Lung microvascular endothelial cell (primary cell): Measurements from ENCODE around the gene PA2G4. TPM values are rescaled to one million over a fixed set of nuclear protein-coding genes. Genes with fewer than 3 reads are reported as not detected.

Experiments used
- total RNA-seq: library from RNA; depleted of rRNA; stranded (reverse); fragments of >200 nt; gene quantifications from 2 replicates; pipeline ENCODE4 v1.2.1, GENCODE V29; 2014

PA2G4 gene
- total RNA-seq, 1 donor from 2014 or later: 80.8 TPM

Other genes starting within 250 kb of the PA2G4 start
- gene PYM1, start 176.7 kb upstream of the PA2G4 start, total RNA-seq: 25.1 and 26.8 TPM in 2 replicates
- 9.5 and 12.9 TPM in 2 replicates for gene DGKA, start 173.4 kb upstream of the PA2G4 start, total RNA-seq
- gene PMEL, start 138.5 kb upstream of the PA2G4 start, total RNA-seq: 0.20 and 0.22 TPM in 2 replicates
- 18.1 and 20.8 TPM in 2 replicates for gene CDK2, start 137.7 kb upstream of the PA2G4 start, total RNA-seq
- gene RAB5B, start 130.5 kb upstream of the PA2G4 start, total RNA-seq: 25.3 and 32.5 TPM in 2 replicates
- 8.9 and 10.1 TPM in 2 replicates for gene SUOX, start 107.3 kb upstream of the PA2G4 start, total RNA-seq
- gene IKZF4, start 83.5 kb upstream of the PA2G4 start, total RNA-seq: 0.20 and 0.22 TPM in 2 replicates
- gene RPS26, start 62.6 kb upstream of the PA2G4 start, total RNA-seq: 99.2 and 124 TPM in 2 replicates
- under 0.01 and 0.22 TPM in 2 replicates for gene ERBB3, start 24.4 kb upstream of the PA2G4 start, total RNA-seq
- 2,546 and 2,559 TPM in 2 replicates for gene RPL41, start 12.1 kb downstream of the PA2G4 start, total RNA-seq
- gene ZC3H10, start 13.7 kb downstream of the PA2G4 start, total RNA-seq: 2.6 and 5.0 TPM in 2 replicates
- 270 and 326 TPM in 2 replicates for gene ESYT1, start 23.7 kb downstream of the PA2G4 start, total RNA-seq
- gene MYL6B, start 48.0 kb downstream of the PA2G4 start, total RNA-seq: 63.6 and 75.0 TPM in 2 replicates
- 2,671 and 3,118 TPM in 2 replicates for gene MYL6, start 53.8 kb downstream of the PA2G4 start, total RNA-seq
- gene SMARCC2, start 84.9 kb downstream of the PA2G4 start, total RNA-seq: 31.4 and 45.8 TPM in 2 replicates
- 42.5 and 73.0 TPM in 2 replicates for gene RNF41, start 117.4 kb downstream of the PA2G4 start, total RNA-seq
- gene NABP2, start 119.8 kb downstream of the PA2G4 start, total RNA-seq: 17.5 and 21.1 TPM in 2 replicates
- gene SLC39A5, start 125.5 kb downstream of the PA2G4 start, total RNA-seq: not detected in 2 replicates
- 8.3 and 10.7 TPM in 2 replicates for gene ANKRD52, start 153.8 kb downstream of the PA2G4 start, total RNA-seq
- 5.9 and 7.9 TPM in 2 replicates for gene COQ10A, start 162.4 kb downstream of the PA2G4 start, total RNA-seq
- 75.6 and 111 TPM in 2 replicates for gene CS, start 195.8 kb downstream of the PA2G4 start, total RNA-seq
- gene CNPY2, start 211.4 kb downstream of the PA2G4 start, total RNA-seq: 55.6 and 69.2 TPM in 2 replicates
- gene PAN2, start 229.4 kb downstream of the PA2G4 start, total RNA-seq: 5.7 and 10.9 TPM in 2 replicates
- under 0.01 TPM in 1 of 2 replicates, not detected in the other for gene IL23A, start 234.3 kb downstream of the PA2G4 start, total RNA-seq